ENCODE data around the gene SMOC2. TPM values are rescaled to one million over a fixed set of nuclear protein-coding genes. Genes with fewer than 3 reads are reported as not detected.

SMOC2 gene
- polyA plus RNA-seq, 1 donor (not counting 4 experiments of a cell fraction or from before 2014, with no cell fraction given) = 1.1 TPM

DNA sequence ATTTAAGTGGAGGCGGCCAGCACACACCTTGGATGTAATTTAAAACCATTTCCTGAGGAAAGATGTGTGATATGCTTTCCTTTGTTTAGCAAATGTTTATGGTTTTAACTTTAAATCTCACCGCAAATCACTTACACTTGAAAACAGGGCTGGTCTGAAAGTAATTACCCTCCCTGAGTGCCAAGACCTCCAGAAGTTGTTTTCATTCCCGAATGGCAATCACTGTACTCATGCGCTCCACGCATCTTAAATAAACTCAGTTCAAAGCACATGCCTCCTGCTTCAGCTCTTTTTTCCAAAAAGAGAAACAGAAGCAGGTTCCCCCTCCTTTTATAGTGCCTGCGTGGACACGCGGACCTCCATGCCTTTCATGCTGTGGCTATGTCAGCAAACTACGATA lies 224.0 kb downstream of the SMOC2 start:
- Histone ChIP-seq H3K4me1 (ENCODE audit: control insufficient read depth, extremely low read depth, insufficient read depth, low read length) (peaks cover 16% of the 10 kb centered on the region), H3K4me2 (ENCODE audit: control insufficient read depth, extremely low read depth, insufficient read depth, low read depth, low read length) (no peak overlapping the region), H3K9me1 (ENCODE audit: control insufficient read depth, extremely low read depth, insufficient read depth, low read length) (no peaks in the 10 kb centered on the region), H2AFZ (ENCODE audit: control insufficient read depth, low read length) (no peak overlapping the region), H3K27me3 (ENCODE audit: control insufficient read depth, extremely low read depth, insufficient read depth, low read length) (no peaks in the 10 kb centered on the region), H3K36me3 (ENCODE audit: control insufficient read depth in 2 of 2, extremely low read depth in 1 of 2, insufficient read depth in 2 of 2, low read length in 2 of 2) (no peaks in the 10 kb centered on the region), H4K20me1 (ENCODE audit: control insufficient read depth, extremely low read depth, insufficient read depth, low read length) (no peaks in the 10 kb centered on the region), H3K9me3 (ENCODE audit: control insufficient read depth, low read depth, low read length) (no peaks in the 10 kb centered on the region), H3K27ac (ENCODE audit: control insufficient read depth, insufficient read depth, low read length) (no peak overlapping the region), H3K79me2 (ENCODE audit: control insufficient read depth, insufficient read depth, low read length) (no peaks in the 10 kb centered on the region), H3K4me3 (ENCODE audit: control insufficient read depth in 2 of 3, extremely low read depth in 1 of 3, insufficient read depth in 2 of 3, low read depth in 1 of 3, low read length in 3 of 3) (no peak overlapping the region), H3K9ac (ENCODE audit: control insufficient read depth, extremely low read depth, insufficient read depth, low read length) (no peak overlapping the region)
- no peak for FAIRE-seq
- dilution Hi-C loops (cut with MboI; ENCODE audit: extremely low pct_ligation_motif_present, low sequenced_read_pairs) = no loop called here
- no peak for DNase-seq (ENCODE audit: low read depth, low spot score)
- TF ChIP-seq EZH2 (IDR thresholded peaks at IDR 0.05; ENCODE audit: low read length) = no peak
- no peak for TF ChIP-seq CTCF (optimal IDR thresholded peaks at IDR 0.05 in 1 of 3, IDR thresholded peaks at IDR 0.05 in 1 of 3, conservative IDR thresholded peaks at IDR 0.05 in 1 of 3; ENCODE audit: extremely low read depth in 1 of 3, insufficient read depth in 2 of 3, low read length in 3 of 3)

- peak overlapping the region; percentile 76 for H3K4me2 ChIP-seq (ENCODE audit: control insufficient read depth, extremely low read depth, insufficient read depth, low read depth, low read length)
- H3K9ac ChIP-seq (ENCODE audit: control insufficient read depth, extremely low read depth, insufficient read depth, low read length) = no peak overlapping the region
- no peaks in the 10 kb centered on the region for H3K27me3 ChIP-seq (ENCODE audit: control insufficient read depth, extremely low read depth, insufficient read depth, low read length)
- H3K36me3 ChIP-seq (ENCODE audit: control insufficient read depth in 2 of 2, extremely low read depth in 1 of 2, insufficient read depth in 2 of 2, low read length in 2 of 2) = no peaks in the 10 kb centered on the region
- H3K4me1 ChIP-seq (ENCODE audit: control insufficient read depth, extremely low read depth, insufficient read depth, low read length) = peaks cover 16% of the 10 kb centered on the region
- dilution Hi-C loops (cut with MboI; ENCODE audit: extremely low pct_ligation_motif_present, low sequenced_read_pairs) = no loop called here
- no peaks in the 10 kb centered on the region for H3K79me2 ChIP-seq (ENCODE audit: control insufficient read depth, insufficient read depth, low read length)
- no peaks in the 10 kb centered on the region for H3K9me1 ChIP-seq (ENCODE audit: control insufficient read depth, extremely low read depth, insufficient read depth, low read length)
- H3K27ac ChIP-seq (ENCODE audit: control insufficient read depth, insufficient read depth, low read length) = peak overlapping the region; percentile 58
- FAIRE-seq (no peak), DNase-seq (ENCODE audit: low read depth, low spot score) (no peak)
- H3K9me3 ChIP-seq (ENCODE audit: control insufficient read depth, low read depth, low read length) = no peaks in the 10 kb centered on the region
- no peak overlapping the region for H3K4me3 ChIP-seq (ENCODE audit: control insufficient read depth in 2 of 3, extremely low read depth in 1 of 3, insufficient read depth in 2 of 3, low read depth in 1 of 3, low read length in 3 of 3)
- H4K20me1 ChIP-seq (ENCODE audit: control insufficient read depth, extremely low read depth, insufficient read depth, low read length) = no peaks in the 10 kb centered on the region
- TF ChIP-seq EZH2 (IDR thresholded peaks at IDR 0.05; ENCODE audit: low read length) (no peak), CTCF (optimal IDR thresholded peaks at IDR 0.05 in 1 of 3, IDR thresholded peaks at IDR 0.05 in 1 of 3, conservative IDR thresholded peaks at IDR 0.05 in 1 of 3; ENCODE audit: extremely low read depth in 1 of 3, insufficient read depth in 2 of 3, low read length in 3 of 3) (no peak)
- no peak overlapping the region for H2AFZ ChIP-seq (ENCODE audit: control insufficient read depth, low read length)
Observed at GRCh38 chr6:168666170-168666569, 225.2 kb downstream of the SMOC2 start.
